ENCODE data around the gene CHRNA5.

DNA sequence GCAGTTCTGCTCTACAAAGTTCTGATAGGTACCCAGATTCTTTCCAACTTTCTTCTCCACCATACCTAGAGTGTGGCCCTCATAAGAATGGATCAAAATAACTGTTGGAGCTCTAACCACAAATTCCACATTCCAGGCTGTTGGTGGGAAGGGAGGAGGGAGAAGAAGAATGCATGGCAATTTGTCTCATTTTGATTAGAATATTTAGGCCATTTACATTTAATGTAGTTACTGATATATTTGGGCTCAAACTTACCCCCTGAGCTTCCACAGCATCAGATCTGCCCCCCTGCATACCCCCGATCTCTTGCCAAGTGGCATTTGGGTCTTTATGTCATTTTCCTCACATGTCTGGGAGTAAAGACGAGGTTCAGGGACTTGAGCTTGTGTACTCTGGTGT is 68.0 kb downstream of the CHRNA5 start:
- TF ChIP-seq SP1 (IDR thresholded peaks at IDR 0.05) (no peak), FOXM1 (IDR thresholded peaks at IDR 0.05; ENCODE audit: borderline replicate concordance) (no peak), ELF4 (IDR thresholded peaks at IDR 0.05) (no peak), FOXA1 (IDR thresholded peaks at IDR 0.05) (no peak), SUZ12 (IDR thresholded peaks at IDR 0.05) (no peak), HDGF (IDR thresholded peaks at IDR 0.05; ENCODE audit: borderline replicate concordance) (no peak), ARNT (IDR thresholded peaks at IDR 0.05) (no peak), CTBP1 (IDR thresholded peaks at IDR 0.05; ENCODE audit: borderline replicate concordance) (no peak), L3MBTL2 (conservative IDR thresholded peaks at IDR 0.05) (no peak)
